ENCODE data around the gene GPR137.

Gene GPR137

DNA sequence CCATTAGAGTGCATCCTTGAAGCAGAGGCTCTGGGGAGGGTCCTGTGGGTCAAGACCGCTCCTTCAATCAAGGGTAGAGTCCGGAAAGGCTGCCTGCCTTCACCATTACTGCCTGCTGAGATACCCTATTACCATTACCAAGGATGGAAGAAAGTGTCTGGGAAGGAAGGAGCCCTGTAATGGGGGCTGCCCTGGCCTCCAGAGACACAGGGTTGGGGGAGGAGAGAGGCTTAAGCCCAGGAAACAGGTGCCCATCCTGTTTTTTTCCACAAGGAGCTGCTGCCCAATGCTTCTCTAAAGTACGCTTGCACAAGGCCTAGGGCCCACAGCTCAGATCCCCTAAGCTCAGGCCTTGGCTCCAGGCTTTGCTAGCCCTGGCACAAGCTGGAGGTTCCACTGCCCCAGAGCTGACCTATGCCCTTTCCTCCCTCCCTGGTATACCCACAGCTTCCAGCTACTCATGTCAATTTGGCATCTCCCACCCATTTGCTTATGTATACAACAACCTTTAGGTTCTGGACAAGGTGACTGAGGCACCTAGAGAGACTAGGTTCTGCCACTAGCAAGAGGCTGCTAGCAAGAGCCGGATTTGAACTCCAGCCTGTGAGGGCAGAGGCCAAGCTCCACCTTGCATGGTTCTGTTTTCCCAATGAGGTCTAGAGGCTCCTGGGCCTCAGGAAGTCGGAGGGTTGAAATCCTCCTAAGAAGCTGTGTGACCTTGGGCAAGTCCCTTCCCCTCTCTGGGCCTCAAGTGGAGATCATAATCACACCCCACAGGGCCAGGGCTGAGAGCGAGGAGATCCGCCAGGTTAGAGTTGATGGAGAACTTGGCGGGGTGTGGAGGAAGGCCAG, 35.9 kb upstream of the GPR137 start:
- no peak for DNase-seq

DNA sequence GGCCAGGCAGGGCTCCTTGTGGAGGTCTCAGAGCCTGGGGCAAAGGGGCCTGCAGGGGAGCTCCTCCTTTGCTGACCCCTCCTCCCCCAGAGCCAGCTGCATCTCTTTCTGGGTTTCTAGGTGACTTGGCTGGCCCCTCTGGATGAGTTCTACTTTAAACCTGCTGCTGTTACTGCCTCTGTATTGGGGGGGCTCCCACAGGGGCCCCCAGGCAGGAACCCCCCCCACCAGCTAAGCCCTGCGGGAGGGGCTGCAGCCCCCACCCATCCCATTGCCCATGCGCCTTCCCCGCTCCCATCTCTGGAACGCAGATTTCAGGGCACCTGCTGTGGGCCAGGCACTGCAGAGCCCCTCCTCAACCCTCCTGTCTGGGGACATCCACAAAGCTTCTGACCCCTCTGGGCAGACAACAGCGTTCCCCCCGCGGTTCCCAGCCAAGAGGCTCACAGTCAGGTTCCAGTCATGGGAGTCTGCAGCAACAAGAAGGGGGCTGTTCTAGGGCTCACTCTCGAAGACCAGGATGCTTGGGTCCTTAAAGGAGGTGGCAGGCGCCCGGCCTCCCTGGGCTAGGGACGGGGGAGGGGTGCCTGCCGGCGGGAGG, 35.1 kb upstream of the GPR137 start:
- peak; percentile 24 for DNase-seq

DNA sequence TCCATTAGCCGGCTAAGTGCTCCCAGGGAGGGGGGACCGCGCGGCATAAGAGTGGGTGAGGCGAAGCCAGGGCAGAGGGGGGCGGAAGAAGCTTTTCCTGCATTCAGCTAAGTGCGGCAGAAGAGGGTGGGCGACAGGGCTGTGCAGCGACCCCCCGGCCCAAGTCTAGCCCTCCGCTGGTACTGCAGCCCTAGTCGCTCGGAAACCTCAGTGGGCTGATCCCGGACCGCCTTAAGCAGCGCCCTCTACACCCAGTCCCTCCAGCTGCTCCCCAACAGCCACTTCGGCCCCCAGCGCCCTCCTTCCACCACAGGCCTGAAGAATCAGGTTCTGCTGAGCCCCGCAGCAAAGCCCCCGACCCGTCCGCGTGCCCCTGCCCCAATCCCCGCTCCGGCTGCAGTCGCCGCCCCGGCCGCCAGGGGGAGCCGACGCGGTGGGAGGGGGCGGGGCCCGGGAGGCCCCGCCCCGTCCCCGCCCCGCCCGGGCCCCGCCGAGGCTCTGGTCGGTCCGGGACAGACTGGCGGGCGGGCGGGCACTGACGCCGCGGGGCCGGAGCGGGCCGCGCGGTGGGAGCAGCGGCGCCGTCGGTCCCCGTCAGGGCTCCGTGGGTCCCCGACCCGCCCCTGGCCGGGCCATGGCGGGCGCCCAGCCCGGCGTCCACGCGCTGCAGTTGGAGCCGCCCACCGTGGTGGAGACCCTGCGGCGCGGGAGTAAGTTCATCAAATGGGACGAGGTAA, 34.5 kb upstream of the GPR137 start, which contains the start of gene PLCB3:
TSS of gene PLCB3 (plus strand) at position 515 of the 737 bp plus-strand sequence. CDS start at position 635, 120 bp downstream.
- DNase-seq: peak; percentile 55

DNA sequence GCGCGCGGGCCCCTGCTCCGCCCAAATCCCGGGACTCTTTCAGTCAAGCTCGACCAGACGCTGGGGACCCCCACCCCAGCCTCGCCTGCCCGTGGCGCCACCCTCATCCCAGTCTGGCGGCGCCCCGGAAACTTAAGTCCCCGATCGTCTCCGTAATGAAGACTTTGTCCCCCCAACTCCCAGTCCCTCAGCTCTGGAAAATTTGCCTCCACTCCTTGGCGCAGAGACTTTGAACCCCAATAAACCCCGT, 34.0 kb upstream of the GPR137 start:
- no peak for DNase-seq

DNA sequence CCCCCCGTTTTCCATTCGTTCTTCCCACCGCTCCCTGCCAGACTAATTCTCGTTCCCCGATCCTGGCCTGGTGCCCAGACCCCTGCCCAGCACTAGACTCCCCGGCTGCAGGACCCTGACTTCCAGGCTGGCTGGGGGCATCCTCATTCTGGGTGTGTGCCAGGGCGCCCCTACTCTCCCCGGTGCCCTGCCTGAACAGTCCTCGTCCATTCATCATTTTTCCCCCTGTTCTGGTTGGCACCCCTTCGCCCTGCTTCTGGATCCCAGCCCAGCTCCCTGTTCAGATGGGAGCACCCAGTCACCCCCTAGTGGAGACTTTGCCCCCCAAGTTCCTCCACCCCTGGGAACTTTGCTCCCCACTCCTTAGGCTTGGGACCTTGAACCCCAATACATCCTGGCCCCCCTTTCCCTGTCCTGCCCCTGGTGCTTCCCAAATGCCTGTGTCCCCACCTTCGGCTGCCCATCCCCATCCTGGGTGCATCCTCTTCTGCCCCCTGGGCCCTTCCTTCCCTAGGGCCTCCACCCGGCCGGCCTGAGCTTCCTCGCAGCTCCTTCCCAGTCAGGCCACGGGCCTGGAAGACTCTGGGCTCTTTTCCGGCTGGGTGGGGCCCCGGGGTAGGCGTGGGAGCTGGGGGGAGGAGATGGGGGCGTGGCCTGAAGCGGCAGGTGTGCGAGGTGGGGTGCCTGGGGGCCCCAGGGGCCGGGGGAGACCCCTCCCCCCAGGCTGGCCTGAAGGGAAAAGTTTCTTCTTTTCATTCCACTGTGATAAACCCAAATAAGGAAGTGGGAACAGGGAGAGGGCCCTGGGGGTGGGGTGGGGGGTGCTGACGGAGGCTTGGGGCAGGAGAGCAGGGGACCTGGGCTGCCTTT, 33.4 kb upstream of the GPR137 start:
- DNase-seq: peak; percentile 69

DNA sequence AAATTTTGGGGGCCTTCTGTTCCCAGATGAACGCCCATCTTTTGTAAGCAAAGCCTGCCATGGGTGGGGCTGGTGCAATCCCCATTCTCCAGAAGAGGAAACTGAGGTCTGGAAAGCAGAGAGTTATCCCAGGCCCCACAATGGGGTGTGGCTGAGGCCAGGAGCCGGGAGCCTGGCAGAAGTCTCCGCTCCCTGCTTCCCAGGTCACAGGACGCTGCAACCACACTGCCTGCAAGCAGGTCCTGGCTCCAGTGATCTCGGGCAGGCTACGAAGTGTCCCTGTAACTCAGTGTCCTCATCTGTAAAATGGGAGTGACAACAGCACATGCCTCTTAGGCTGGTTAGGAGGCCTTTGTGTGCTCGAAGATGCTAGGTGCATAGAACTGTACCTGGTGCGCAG, 32.6 kb upstream of the GPR137 start:
- no peak for DNase-seq

DNA sequence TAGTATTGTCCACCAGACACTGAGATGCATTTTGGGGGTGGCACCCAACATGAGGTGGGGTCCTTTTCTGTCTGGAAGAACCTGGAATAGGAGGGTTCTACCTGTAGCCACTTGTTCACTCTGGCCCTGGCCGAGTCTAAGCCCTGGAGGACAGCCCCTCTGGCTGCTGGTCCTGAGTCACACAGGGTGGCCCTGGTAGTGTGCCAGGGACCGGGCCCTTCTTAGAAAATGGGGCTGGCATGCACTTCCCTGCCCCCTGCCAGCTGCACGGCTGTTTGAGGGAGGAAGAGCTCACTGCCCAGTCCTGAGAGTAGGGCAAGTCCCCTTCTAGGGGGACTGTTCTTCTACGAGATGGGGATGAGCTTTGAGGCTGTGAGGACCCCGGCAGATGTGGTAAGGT, 32.2 kb upstream of the GPR137 start:
- no peak for DNase-seq

DNA sequence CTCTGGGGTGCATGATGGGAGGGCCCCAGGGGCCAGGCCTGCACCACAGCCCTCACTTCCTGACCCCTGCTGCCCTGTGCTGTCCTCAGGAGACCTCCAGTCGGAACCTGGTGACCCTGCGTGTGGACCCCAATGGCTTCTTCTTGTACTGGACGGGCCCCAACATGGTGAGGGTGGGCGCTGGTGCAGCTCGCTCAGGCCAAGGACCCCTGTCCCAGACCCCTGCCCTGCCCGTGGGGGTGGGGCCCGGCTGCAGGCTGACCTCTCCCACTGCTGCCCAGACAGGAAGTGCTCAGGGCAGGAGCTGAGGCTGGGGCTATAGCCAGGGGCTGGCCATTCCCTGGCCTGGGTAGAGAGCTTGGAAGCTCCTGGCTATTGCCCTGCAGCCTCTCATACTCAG, 31.3 kb upstream of the GPR137 start:
- DNase-seq: no peak

DNA sequence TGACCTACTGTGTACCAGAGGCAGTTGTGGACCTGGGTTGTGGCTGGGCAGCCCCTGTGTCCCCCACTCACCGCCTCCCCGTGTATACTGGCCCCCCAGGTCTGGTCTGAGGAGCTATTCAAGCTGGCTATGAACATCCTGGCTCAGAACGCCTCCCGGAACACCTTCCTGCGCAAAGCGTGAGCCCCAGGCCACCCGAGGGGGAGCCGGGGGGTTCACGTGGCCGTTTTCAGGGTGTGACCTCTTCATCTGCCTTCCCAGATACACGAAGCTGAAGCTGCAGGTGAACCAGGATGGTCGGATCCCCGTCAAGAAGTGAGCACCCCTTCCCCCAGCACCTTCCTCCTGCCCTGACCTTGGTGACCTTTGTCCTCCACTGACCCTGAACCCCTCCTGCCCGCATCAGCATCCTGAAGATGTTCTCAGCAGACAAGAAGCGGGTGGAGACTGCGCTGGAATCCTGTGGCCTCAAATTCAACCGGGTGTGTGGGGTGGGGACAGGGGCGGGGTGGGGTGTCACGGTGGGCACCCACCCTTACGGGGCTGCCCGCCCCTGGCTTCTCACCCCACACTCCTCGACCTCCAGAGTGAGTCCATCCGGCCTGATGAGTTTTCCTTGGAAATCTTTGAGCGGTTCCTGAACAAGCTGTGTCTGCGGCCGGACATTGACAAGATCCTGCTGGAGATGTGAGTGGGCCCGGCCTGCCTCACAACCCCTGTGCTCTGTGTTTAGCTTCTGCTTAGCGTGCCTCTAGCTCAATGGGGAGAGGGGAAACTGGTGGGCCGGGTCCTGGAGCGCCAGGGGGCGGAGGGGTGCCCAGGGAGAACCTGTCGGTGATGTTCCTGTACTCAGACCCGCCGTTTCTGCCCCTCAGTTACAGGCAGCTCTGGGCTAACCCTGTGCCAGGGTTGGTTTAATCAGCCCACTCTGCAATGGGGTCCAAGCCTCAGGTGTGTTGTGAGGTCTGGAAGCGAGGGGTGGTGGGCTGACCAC, 30.2 kb upstream of the GPR137 start:
- DNase-seq: no peak

DNA sequence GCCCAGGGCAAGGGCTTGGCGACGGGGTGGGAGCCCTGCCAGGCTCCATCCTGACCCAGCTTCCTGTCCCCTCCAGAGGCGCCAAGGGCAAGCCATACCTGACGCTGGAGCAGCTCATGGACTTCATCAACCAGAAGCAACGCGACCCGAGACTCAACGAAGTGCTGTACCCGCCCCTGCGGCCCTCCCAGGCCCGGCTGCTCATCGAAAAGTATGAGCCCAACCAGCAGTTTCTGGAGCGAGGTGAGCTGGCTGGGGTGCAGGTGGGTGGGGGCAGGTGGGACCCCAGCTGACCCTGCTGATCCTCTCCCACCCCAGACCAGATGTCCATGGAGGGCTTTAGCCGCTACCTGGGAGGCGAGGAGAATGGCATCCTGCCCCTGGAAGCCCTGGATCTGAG, 29.3 kb upstream of the GPR137 start:
- DNase-seq: no peak

DNA sequence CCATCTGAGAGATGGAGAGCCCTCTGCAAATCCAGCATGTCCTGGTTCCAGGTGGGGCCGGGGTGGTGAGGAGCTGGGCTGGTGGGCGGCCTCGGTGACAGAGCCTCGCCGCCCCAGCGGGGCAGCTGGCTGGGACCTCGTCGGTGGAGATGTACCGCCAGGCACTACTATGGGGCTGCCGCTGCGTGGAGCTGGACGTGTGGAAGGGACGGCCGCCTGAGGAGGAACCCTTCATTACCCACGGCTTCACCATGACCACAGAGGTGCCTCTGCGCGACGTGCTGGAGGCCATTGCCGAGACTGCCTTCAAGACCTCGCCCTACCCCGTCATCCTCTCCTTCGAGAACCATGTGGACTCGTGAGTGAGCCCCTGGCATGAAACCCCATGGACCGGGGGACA, 27.3 kb upstream of the GPR137 start:
- no peak for DNase-seq

DNA sequence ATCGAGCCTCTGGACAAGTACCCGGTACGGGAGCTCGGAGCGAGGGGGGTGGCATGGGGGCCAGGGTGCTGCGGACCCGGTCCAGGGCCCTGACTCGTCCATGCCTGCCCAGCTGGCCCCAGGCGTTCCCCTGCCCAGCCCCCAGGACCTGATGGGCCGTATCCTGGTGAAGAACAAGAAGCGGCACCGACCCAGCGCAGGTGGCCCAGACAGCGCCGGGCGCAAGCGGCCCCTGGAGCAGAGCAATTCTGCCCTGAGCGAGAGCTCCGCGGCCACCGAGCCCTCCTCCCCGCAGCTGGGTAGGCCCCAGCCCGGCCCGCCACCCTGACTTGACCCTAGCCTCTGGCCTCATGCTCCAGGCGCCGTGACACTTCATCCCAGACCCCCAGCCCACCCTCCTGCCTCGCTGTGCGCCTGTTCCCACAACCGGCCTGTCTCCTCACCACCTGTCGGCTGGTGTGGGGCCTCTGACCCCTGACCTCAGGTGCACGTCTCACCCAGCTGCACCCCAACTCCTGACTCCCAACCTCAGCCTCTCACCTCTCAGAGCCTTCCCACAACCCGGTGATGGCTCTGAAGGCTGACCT, 26.6 kb upstream of the GPR137 start:
- no peak for DNase-seq

DNA sequence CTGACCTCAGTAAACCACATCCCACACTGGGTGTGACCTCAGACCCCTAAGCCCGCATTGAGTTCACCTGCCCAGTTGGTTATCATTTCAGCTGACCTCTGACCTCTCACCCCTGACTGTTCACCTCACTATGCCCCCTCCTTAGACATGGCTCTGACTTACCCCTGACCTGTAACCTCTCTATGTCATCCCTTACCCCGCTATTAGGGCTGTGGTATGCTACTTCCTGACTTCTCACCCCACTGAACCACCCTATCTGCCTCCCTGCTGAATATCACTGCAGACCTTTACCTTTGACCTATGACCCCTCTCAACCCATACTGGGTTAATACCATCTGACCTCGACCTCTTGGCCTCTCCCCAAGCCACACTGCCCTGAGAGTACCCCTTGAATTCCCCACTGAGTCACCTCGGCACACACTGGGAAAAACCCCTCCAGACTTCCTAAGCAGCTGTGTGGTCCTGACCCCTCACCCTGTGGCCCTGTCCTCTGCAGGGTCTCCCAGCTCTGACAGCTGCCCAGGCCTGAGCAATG, 26.0 kb upstream of the GPR137 start:
- no peak for DNase-seq

DNA sequence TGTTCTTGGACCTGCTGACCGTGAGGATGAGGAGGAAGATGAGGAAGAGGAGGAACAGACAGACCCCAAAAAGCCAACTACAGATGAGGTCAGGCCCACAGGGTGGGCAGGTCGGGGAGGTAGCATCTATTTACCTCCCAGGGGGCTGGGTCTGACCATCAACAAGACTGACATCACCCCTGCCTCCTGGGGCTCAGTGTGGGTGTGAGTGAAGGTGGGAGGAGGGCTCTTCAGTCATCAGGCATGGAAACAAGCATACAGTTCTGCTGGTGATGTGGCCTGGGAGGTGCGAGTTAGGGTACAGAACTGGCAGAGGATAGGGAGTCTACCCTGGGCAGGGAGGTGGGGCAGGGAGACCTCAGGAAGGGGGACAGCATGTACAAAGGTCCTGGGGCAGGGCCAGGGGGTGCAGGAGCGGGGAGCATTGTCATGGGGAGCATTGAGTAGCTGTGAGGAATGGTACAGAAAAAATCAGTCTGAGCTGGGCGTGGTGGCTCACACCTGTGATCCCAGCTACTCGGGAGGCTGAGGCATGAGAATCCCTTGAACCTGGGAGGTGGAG, 25.4 kb upstream of the GPR137 start:
- DNase-seq: no peak

DNA sequence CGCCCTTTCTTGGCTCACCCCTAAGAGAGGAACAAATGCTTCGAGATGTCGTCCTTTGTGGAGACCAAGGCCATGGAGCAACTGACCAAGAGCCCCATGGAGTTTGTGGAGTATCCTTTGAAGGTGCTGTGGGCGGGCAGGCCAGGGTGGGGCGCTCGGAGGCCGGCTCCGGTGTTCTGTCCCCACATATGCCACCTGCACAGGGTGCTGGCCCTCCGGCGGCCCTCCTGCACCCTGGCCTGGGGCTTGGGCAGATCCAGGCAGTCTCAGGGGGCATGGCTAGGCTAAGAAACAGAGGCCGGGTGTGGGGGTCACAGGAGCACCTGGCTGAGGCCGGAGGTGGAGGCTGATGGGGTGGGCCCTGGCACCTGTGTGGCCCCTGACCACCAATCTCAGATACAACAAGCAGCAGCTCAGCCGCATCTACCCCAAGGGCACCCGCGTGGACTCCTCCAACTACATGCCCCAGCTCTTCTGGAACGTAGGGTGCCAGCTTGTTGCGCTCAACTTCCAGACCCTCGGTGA, 24.0 kb upstream of the GPR137 start:
- DNase-seq: no peak

DNA sequence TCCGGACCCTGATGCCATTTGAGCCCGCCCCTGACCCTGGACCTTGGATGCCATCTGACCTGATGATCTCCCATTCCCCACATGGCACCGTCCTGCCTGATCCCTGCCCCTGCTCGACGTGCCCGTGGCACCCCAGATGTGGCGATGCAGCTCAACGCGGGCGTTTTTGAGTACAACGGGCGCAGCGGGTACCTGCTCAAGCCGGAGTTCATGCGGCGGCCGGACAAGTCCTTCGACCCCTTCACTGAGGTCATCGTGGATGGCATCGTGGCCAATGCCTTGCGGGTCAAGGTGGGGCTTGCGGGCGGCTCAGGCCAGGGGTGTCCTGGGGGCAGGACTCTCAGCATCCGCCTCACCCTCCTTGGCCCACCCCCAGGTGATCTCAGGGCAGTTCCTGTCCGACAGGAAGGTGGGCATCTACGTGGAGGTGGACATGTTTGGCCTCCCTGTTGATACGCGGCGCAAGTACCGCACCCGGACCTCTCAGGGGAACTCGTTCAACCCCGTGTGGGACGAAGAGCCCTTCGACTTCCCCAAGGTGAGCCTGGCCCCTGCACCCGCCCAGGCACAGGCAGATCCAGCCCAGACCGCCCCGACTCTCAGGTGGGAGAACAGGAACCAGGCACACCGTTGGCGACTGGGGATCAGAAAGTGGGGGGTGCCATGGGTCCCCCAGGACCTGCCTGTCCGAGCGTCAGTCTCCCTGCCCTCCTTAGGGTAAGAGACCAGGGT, 23.2 kb upstream of the GPR137 start:
- DNase-seq: no peak

DNA sequence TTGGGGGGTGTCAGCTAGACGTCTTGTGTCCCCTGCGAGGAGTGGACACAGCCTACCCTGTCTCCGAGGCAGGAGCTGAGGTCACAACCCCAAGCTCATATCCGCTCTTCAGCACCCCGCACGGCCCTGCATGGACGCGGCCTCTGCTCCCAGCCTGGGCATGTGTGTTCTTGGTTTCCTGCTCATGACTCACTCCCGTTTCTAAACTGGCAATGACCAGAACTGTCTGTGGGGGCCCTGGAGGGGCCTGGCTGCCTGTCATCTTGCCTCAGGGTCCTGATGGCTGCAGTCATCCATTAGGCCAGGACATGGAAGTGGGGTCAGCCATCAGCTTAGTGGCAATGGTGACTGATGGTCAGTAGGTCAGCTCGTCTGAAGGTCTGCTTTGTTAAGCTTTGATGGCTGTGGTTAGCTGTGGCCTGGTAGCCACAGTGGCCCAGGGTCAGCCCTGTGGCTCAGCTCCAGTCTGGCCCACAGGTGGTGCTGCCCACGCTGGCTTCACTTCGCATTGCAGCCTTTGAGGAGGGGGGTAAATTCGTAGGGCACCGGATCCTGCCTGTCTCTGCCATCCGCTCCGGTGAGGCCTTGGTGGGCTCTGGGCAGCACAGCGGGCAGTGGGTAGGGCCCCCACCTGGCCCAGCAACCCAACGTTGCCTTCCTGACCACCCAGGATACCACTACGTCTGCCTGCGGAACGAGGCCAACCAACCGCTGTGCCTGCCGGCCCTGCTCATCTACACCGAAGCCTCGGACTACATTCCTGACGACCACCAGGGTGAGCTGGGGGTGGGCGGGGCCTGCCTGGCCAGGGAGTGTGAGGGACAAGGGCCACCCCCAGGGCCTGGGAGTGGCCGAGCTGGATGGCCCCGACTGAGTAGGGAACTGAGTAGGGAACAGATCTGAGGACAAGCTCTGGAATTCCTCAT, 22.4 kb upstream of the GPR137 start:
- DNase-seq: peak; percentile 86

DNA sequence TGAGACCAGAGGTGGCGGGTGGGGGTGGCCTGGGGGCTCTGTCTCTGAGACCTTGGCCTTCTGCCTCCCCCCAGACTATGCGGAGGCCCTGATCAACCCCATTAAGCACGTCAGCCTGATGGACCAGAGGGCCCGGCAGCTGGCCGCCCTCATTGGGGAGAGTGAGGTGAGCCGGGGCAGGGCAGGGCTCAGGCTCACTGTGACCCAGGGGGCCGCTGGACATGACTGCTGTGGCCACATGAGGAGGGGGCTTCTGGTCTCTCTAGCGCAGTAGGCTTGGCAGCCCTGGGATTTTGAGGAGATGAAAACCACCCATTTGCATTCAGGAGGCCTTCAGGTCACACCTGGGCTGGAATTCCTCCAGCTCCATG, 21.7 kb upstream of the GPR137 start:
- DNase-seq: no peak

DNA sequence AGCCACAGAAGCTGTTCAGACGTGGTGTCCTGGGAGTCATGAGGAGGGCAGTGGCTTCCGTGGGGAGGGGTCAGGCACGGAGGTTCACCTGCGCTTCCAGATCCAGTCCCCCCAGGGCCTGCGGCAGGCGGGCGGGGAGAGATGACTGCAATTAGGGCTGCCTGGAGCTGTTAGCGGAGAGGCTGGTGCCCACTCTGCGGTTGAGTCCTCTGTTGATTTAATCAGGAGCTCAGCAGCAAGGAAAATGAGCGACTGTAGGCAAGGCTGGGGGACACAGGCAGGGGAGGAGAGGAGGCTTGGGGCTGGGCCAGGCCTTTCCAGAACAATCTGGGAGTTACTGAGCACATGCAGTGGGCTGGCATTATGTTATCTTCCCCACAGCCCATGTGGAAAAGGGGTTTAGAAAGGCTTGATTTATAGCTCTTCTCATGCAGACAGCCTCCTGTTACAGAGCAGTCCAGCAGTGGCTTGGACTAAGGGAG, 21.2 kb upstream of the GPR137 start:
- no peak for DNase-seq

Measured in EL (cell line).